HepG2 (cell line): ENCODE measurements around the gene RFFL. TPM values are rescaled to one million over a fixed set of nuclear protein-coding genes. Genes with fewer than 3 reads are reported as not detected.

ENCODE experiments used
- ARID2 ChIP-seq: sonication (generic); formaldehyde crosslinking; IDR thresholded peaks from 2 replicates; pipeline ENCODE4 v1.8.1; 2022; ENCODE audit warnings: mild to moderate bottlenecking, missing genetic modification reagents, borderline replicate concordance
- CHCHD3 ChIP-seq: sonication (generic); formaldehyde crosslinking; IDR thresholded peaks from 2 replicates; pipeline ENCODE4 v1.8.0; 2022; ENCODE audit warnings: mild to moderate bottlenecking, missing genetic modification reagents, moderate library complexity
- ELF3 ChIP-seq: IDR thresholded peaks from 2 replicates; pipeline ENCODE4 v1.6.1; 2016; ENCODE audit warnings: missing genetic modification reagents, missing compliant biosample characterization
- FOXK1 ChIP-seq: sonication (generic); formaldehyde crosslinking; IDR thresholded peaks from 2 replicates; pipeline ENCODE4 v1.4.0; 2020; ENCODE audit warnings: low read depth, missing genetic modification reagents, borderline replicate concordance
- GFI1 ChIP-seq: sonication (generic); formaldehyde crosslinking; IDR thresholded peaks from 2 replicates; pipeline ENCODE4 v1.5.0; 2020; ENCODE audit warnings: missing genetic modification reagents, mild to moderate bottlenecking, borderline replicate concordance
- KDM2A ChIP-seq: sonication (generic); formaldehyde crosslinking; IDR thresholded peaks from 2 replicates; pipeline ENCODE4 v1.4.0; 2020; ENCODE audit warnings: low read depth, missing genetic modification reagents, borderline replicate concordance
- KLF16 ChIP-seq, 2 experiments: sonication (generic) in 1 of 2; formaldehyde crosslinking in 1 of 2; IDR thresholded peaks; 2 replicates each; pipeline versions ENCODE4 v1.6.1 to v1.8.0; 2016 to 2023; ENCODE audit warnings: missing genetic modification reagents in 2 of 2, missing compliant biosample characterization in 1 of 2
- MIXL1 ChIP-seq: IDR thresholded peaks from 2 replicates; pipeline ENCODE4 v1.6.1; 2016
- NCOA1 ChIP-seq: sonication (generic); formaldehyde crosslinking; IDR thresholded peaks from 2 replicates; pipeline ENCODE4 v1.9.0; 2021; ENCODE audit warnings: missing genetic modification reagents
- PTBP1 ChIP-seq: fragments of 200-400 bp; formaldehyde crosslinking; IDR thresholded peaks from 2 replicates; pipeline ENCODE4 v1.6.1; 2018; ENCODE audit warnings: low read length, low read depth; ENCODE audit not compliant: poor library complexity, severe bottlenecking
- RCOR2 ChIP-seq: IDR thresholded peaks from 2 replicates; pipeline ENCODE4 v1.6.1; 2016; ENCODE audit warnings: missing biosample characterization, missing genetic modification reagents
- SOX5 ChIP-seq: IDR thresholded peaks from 2 replicates; pipeline ENCODE4 v1.6.1; 2016; ENCODE audit warnings: borderline replicate concordance
- ZNF12 ChIP-seq: sonication (generic); formaldehyde crosslinking; IDR thresholded peaks from 2 replicates; pipeline ENCODE4 v1.5.0; 2020; ENCODE audit warnings: missing genetic modification reagents
- ZNF17 ChIP-seq: sonication (generic); formaldehyde crosslinking; IDR thresholded peaks from 2 replicates; pipeline ENCODE4 v1.5.0; 2020; ENCODE audit warnings: mild to moderate bottlenecking, missing genetic modification reagents
- ZNF292 ChIP-seq: sonication (generic); formaldehyde crosslinking; IDR thresholded peaks from 2 replicates; pipeline ENCODE4 v1.8.1; 2022; ENCODE audit warnings: mild to moderate bottlenecking, low read depth, missing genetic modification reagents, borderline replicate concordance
- ZNF430 ChIP-seq: sonication (generic); formaldehyde crosslinking; IDR thresholded peaks from 2 replicates; pipeline ENCODE4 v1.9.0; 2021; ENCODE audit warnings: mild to moderate bottlenecking, missing genetic modification reagents
- ZNF451 ChIP-seq: sonication (generic); formaldehyde crosslinking; IDR thresholded peaks from 2 replicates; pipeline ENCODE4 v1.5.0; 2020; ENCODE audit warnings: mild to moderate bottlenecking, missing genetic modification reagents
- ZNF558 ChIP-seq: sonication (generic); formaldehyde crosslinking; IDR thresholded peaks from 2 replicates; pipeline ENCODE4 v1.9.0; 2022; ENCODE audit warnings: mild to moderate bottlenecking, missing genetic modification reagents, borderline replicate concordance
- ZNF562 ChIP-seq: sonication (generic); formaldehyde crosslinking; IDR thresholded peaks from 2 replicates; pipeline ENCODE4 v1.8.0; 2022; ENCODE audit warnings: missing genetic modification reagents, borderline replicate concordance
- ZNF883 ChIP-seq: sonication (generic); formaldehyde crosslinking; IDR thresholded peaks from 2 replicates; pipeline ENCODE4 v1.5.1; 2020; ENCODE audit warnings: mild to moderate bottlenecking, missing genetic modification reagents; ENCODE audit errors: not compliant biosample characterization
- polyA plus RNA-seq, 8 experiments: library from polyadenylated mRNA; depleted of rRNA in 3 of 8; stranded (reverse) in 7 of 8; unstranded in 1 of 8; fragments of >200 nt; fragmentation: Illumina TruSeq in 4 of 8; extraction: Trizol in 4 of 8; gene quantifications; 2 replicates each; pipeline versions ENCODE4 v1.2.1 to v1.2.3, GENCODE V29; 2011 to 2016; ENCODE audit warnings: low read depth in 4 of 8, missing spikeins in 1 of 8, mixed read lengths in 1 of 8; ENCODE audit not compliant: insufficient read depth in 1 of 8
- total RNA-seq, 5 experiments: library from RNA; depleted of rRNA; stranded (reverse); fragments of >200 nt; fragmentation: Illumina TruSeq; extraction: Trizol; gene quantifications; 2 replicates each; pipeline ENCODE4 v1.2.3, GENCODE V29; 2016; ENCODE audit warnings: low read depth in 1 of 5
- TF ChIP-seq, protein P1 (sequence below): sonication (generic); formaldehyde crosslinking; IDR thresholded peaks from 2 replicates; pipeline ENCODE4 v1.4.0; 2020; ENCODE audit warnings: mild to moderate bottlenecking, missing genetic modification reagents
- TF ChIP-seq, protein P2 (sequence below): sonication (generic); formaldehyde crosslinking; IDR thresholded peaks from 2 replicates; pipeline ENCODE4 v1.9.0; 2021; ENCODE audit warnings: missing genetic modification reagents, mild to moderate bottlenecking, borderline replicate concordance
- TF ChIP-seq, protein P3 (sequence below): sonication (generic); formaldehyde crosslinking; IDR thresholded peaks from 2 replicates; pipeline ENCODE4 v1.5.0; 2020; ENCODE audit warnings: missing genetic modification reagents
- TF ChIP-seq, protein P4 (sequence below): sonication (generic); formaldehyde crosslinking; IDR thresholded peaks from 2 replicates; pipeline ENCODE4 v1.4.0; 2020; ENCODE audit warnings: missing genetic modification reagents, borderline replicate concordance

The RFFL gene
- total and polyA plus RNA-seq, 2 of the 13 experiments (the other 11 are each of a cell fraction or from before 2014, with no cell fraction given): 24.3 to 48.6 TPM

DNA sequence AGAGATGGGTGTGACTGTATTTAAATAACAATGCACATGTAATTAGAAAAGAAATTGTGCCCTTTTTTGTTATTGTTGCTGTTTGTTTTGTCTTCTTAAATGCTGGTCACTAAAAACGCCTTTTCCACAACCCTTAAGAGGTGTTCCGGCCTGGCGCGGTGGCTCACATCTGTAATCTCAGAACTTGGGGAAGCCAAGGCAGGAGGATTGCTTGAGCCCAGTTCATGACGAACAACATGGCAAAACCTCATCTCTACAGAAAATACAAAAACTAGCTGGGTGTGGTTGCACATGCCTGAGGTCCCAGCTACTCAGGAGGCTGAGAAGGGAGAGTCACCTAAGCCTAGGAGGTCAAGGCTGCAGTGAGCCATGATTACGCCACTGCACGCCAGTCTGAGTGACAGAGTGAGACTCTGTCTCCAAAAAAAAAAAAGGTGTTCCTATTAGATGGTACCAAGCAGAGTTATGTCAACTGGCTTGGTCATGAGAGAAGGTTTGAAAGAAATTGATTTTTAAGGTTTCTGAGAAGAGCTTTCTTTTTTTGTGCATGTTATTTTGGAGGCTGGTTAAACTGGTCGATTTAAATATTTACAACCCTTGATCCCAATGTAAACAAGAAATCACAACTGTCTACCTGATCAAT lies 23.5 kb upstream of the RFFL start (continued):
- TF ChIP-seq, protein P1, sequence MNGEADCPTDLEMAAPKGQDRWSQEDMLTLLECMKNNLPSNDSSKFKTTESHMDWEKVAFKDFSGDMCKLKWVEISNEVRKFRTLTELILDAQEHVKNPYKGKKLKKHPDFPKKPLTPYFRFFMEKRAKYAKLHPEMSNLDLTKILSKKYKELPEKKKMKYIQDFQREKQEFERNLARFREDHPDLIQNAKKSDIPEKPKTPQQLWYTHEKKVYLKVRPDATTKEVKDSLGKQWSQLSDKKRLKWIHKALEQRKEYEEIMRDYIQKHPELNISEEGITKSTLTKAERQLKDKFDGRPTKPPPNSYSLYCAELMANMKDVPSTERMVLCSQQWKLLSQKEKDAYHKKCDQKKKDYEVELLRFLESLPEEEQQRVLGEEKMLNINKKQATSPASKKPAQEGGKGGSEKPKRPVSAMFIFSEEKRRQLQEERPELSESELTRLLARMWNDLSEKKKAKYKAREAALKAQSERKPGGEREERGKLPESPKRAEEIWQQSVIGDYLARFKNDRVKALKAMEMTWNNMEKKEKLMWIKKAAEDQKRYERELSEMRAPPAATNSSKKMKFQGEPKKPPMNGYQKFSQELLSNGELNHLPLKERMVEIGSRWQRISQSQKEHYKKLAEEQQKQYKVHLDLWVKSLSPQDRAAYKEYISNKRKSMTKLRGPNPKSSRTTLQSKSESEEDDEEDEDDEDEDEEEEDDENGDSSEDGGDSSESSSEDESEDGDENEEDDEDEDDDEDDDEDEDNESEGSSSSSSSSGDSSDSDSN: peak; percentile 22; the same call in 1 of the 2 replicates
- peak; percentile 60; the same call in 1 of the 2 replicates for TF ChIP-seq FOXK1 (CRISPR knock-in tag)
- no peak for TF ChIP-seq ARID2
- TF ChIP-seq KDM2A (CRISPR knock-in tag): peak; percentile 53; the same call in 1 of the 2 replicates
- TF ChIP-seq, protein P2, sequence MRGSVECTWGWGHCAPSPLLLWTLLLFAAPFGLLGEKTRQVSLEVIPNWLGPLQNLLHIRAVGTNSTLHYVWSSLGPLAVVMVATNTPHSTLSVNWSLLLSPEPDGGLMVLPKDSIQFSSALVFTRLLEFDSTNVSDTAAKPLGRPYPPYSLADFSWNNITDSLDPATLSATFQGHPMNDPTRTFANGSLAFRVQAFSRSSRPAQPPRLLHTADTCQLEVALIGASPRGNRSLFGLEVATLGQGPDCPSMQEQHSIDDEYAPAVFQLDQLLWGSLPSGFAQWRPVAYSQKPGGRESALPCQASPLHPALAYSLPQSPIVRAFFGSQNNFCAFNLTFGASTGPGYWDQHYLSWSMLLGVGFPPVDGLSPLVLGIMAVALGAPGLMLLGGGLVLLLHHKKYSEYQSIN (CRISPR knock-in tag): no peak
- TF ChIP-seq MIXL1 (CRISPR knock-in tag): peak; percentile 32; the same call in 1 of the 2 replicates
- TF ChIP-seq ZNF292: no peak
- no peak for TF ChIP-seq ZNF17 (CRISPR knock-in tag)
- peak; percentile 63; the same call in 1 of the 2 replicates for TF ChIP-seq SOX5 (CRISPR knock-in tag)
- TF ChIP-seq, protein P3, sequence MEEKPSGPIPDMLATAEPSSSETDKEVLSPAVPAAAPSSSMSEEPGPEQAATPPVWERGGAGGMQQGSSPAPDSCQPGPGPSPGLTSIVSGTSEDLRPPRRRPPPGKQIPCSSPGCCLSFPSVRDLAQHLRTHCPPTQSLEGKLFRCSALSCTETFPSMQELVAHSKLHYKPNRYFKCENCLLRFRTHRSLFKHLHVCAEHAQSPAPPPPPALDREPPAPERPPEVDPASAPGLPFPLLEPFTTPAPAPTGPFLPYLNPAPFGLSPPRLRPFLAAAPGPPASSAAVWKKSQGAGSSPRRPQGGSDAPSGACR (CRISPR knock-in tag): no peak
- TF ChIP-seq, protein P4, sequence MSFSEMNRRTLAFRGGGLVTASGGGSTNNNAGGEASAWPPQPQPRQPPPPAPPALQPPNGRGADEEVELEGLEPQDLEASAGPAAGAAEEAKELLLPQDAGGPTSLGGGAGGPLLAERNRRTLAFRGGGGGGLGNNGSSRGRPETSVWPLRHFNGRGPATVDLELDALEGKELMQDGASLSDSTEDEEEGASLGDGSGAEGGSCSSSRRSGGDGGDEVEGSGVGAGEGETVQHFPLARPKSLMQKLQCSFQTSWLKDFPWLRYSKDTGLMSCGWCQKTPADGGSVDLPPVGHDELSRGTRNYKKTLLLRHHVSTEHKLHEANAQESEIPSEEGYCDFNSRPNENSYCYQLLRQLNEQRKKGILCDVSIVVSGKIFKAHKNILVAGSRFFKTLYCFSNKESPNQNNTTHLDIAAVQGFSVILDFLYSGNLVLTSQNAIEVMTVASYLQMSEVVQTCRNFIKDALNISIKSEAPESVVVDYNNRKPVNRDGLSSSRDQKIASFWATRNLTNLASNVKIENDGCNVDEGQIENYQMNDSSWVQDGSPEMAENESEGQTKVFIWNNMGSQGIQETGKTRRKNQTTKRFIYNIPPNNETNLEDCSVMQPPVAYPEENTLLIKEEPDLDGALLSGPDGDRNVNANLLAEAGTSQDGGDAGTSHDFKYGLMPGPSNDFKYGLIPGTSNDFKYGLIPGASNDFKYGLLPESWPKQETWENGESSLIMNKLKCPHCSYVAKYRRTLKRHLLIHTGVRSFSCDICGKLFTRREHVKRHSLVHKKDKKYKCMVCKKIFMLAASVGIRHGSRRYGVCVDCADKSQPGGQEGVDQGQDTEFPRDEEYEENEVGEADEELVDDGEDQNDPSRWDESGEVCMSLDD (CRISPR knock-in tag): no peak
- TF ChIP-seq RCOR2 (CRISPR knock-in tag): 0 out of 2 replicates have a peak, but pooled peaks have one; percentile 16
- TF ChIP-seq ZNF562 (CRISPR knock-in tag): no peak
- TF ChIP-seq NCOA1 (CRISPR knock-in tag): no peak
- TF ChIP-seq ZNF451: no peak
- TF ChIP-seq ZNF430 (CRISPR knock-in tag): no peak
- no peak; the same call in 1 of the 2 replicates for TF ChIP-seq ZNF12 (CRISPR knock-in tag)
- peak; percentile 30; the same call in 1 of the 2 replicates for TF ChIP-seq ELF3 (CRISPR knock-in tag)
- peak; percentile 62; the same call in 1 of the 2 replicates for TF ChIP-seq GFI1 (CRISPR knock-in tag)
- TF ChIP-seq CHCHD3: no peak
- no peak for TF ChIP-seq ZNF883 (CRISPR knock-in tag)
- 0 out of 4 replicates have a peak, but pooled peaks of 1 of the 2 experiments have one; percentile 22 for TF ChIP-seq KLF16 (CRISPR knock-in tag; IDR thresholded peaks at IDR 0.05)
- TF ChIP-seq PTBP1: no peak
- TF ChIP-seq ZNF558 (CRISPR knock-in tag): no peak
